ENCODE measurements around the gene CFAP45.
A peak's percentile ranks its signal among the peaks of the same experiment; 100 is the strongest.

CFAP45 gene

GRCh38 chr1:159835862-159836525 lies 64.0 kb downstream of the CFAP45 start:
- H3K4me1 Mint-ChIP-seq = peaks cover 6% of the 10 kb centered on the region
- H3K27me3 Mint-ChIP-seq (ENCODE audit: low read depth) = no peaks in the 10 kb centered on the region
- no peak overlapping the region for H3K4me3 Mint-ChIP-seq
- TF ChIP-seq CTCF (IDR thresholded peaks at IDR 0.05; ENCODE audit: unreplicated experiment in 3 of 3) = no peak
- H3K9me3 Mint-ChIP-seq = no peaks in the 10 kb centered on the region
- H3K36me3 Mint-ChIP-seq (ENCODE audit: low read depth) = no peaks in the 10 kb centered on the region
- H3K27ac Mint-ChIP-seq = no peak overlapping the region

DNA sequence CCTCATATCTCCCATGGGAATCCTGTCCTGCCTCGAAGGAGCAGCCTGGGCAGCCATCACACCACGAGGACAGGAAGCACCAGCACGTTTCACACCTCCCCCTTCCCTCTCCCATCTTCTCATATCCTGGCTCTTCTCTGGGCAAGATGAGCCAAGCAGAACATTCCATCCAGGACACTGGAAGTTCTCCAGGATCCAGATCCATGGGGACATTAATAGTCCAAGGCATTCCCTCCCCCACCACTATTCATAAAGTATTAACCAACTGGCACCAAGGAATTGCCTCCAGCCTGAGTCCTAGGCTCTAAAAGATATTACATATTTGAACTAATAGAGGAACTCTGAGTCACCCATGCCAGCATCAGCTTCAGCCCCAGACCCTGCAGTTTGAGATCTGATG lies 64.6 kb downstream of the CFAP45 start:
- Mint-ChIP-seq H3K36me3 (ENCODE audit: low read depth) (no peaks in the 10 kb centered on the region), H3K9me3 (no peaks in the 10 kb centered on the region), H3K27ac (no peak overlapping the region), H3K4me1 (peaks cover 6% of the 10 kb centered on the region), H3K4me3 (no peak overlapping the region), H3K27me3 (ENCODE audit: low read depth) (no peaks in the 10 kb centered on the region)
- TF ChIP-seq CTCF (IDR thresholded peaks at IDR 0.05; ENCODE audit: unreplicated experiment in 3 of 3) = no peak

GRCh38 chr1:159832309-159832708 lies 67.7 kb downstream of the CFAP45 start:
- peaks cover 18% of the 10 kb centered on the region for H3K27me3 Mint-ChIP-seq (ENCODE audit: low read depth)
- H3K9me3 Mint-ChIP-seq = no peaks in the 10 kb centered on the region
- no peaks in the 10 kb centered on the region for H3K36me3 Mint-ChIP-seq (ENCODE audit: low read depth)
- H3K4me1 Mint-ChIP-seq = peaks cover 11% of the 10 kb centered on the region
- no peak for TF ChIP-seq CTCF (IDR thresholded peaks at IDR 0.05; ENCODE audit: unreplicated experiment in 3 of 3)
- H3K4me3 Mint-ChIP-seq = no peak overlapping the region
- H3K27ac Mint-ChIP-seq = peak overlapping the region in 1 of 3 experiments; percentile 48

DNA sequence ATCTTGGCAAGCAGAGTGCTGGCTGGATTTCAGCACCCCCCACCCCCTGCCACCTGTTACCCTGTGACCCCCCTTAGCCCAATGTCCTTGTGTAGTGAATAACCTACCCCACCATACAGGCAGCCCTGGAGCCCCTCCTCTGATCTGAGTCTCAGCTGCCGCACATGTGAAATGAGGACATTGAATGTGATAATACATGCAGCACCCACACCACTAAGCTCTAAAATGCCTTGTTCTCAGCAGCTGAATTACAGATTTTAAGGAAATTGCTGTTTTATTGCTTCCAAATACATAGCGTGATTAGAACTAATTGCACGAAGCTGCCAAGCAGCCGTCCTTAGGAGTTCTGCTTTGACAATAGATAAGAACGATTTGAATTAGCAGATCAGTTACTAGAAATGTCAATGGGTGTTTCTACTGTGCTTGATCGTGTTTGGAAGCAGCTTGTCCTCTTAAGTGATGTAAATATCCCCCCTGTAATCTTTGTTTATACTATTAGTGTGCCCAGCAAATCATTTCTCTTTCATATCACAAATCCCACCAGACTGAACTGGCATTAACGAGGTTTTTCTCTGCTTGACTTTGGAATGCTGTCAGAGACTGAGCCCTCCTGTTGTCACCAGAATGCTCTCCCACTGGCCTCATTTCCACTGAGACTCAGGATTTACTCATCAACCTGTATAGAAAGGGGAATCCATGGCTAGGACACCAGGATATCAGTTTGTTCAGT lies 68.4 kb downstream of the CFAP45 start:
- peak overlapping the region in 2 of 3 experiments; percentile 53 to 79 for H3K27ac Mint-ChIP-seq
- no peak for TF ChIP-seq CTCF (IDR thresholded peaks at IDR 0.05; ENCODE audit: unreplicated experiment in 3 of 3)
- no peaks in the 10 kb centered on the region for H3K36me3 Mint-ChIP-seq (ENCODE audit: low read depth)
- H3K9me3 Mint-ChIP-seq = no peaks in the 10 kb centered on the region
- H3K4me3 Mint-ChIP-seq = no peak overlapping the region
- peaks cover 11% of the 10 kb centered on the region for H3K4me1 Mint-ChIP-seq
- H3K27me3 Mint-ChIP-seq (ENCODE audit: low read depth) = peaks cover 18% of the 10 kb centered on the region

DNA sequence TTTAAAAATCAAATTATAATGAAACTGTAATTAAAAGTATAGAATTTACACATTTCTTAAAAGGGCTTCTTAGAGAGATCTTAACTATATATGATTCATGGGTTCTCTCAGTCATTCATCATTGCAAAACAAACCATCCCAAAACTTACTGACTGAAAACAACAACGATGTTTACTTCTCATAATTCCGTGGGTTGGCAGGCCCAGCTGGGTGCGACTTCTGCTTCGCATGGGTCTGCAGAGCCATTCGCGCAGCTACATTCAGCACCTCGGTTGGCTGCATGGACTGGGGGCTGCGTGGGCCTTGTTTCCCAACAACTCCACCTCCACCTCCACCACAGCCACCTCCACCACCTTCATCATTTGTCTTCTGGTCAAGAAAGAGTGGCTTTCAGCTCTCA lies 69.2 kb downstream of the CFAP45 start:
- Mint-ChIP-seq H3K4me1 (peaks cover 11% of the 10 kb centered on the region), H3K9me3 (no peaks in the 10 kb centered on the region), H3K4me3 (no peak overlapping the region), H3K27ac (no peak overlapping the region), H3K27me3 (ENCODE audit: low read depth) (peaks cover 18% of the 10 kb centered on the region), H3K36me3 (ENCODE audit: low read depth) (no peaks in the 10 kb centered on the region)
- TF ChIP-seq CTCF (IDR thresholded peaks at IDR 0.05; ENCODE audit: unreplicated experiment in 3 of 3) = no peak

All from nephron (organoid).